GM21447 (cell line): ENCODE measurements around the gene ATRIP.
"Not testable (repeated sequence)": the region's sequence is repeated elsewhere in the genome, so short reads cannot be mapped to it uniquely, and the experiment has no call there.

Experiments
- ATAC-seq: cut with Tn5 transposase; IDR thresholded peaks from one replicate; pipeline ENCODE4 v1.9.1; 2021; ENCODE audit not compliant: unreplicated experiment

The ATRIP gene

DNA sequence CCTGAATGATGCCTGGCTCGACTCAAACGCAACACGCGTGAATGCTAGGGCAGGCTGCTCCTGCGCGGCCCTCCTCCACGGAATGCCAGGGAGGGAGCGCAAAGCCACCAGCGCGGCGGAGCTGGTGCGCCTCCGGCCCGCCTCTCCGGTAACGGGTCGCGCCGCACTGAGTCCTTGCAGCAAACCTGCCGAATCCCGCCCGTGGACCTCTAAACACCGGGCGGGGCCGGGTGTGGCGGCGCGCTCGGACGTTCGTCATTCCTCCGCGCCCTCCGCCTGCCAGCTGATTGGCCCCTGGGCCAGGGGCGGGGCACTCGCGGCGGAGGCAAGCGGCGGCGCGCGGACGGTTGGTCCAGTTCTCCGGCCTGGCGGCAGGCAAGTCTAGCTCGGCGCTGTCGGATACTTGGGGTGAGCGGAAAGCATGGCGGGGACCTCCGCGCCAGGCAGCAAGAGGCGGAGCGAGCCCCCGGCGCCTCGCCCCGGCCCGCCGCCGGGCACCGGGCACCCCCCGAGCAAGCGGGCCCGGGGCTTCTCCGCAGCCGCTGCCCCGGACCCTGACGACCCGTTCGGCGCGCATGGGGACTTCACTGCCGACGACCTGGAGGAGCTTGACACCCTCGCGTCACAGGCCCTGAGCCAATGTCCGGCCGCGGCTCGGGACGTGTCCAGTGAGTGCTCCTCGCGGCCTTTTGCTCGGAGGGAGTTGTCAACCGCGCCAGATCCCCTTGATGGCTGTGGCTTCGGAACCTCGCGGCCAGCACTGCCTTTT lies at the start of gene ATRIP:
Gene ATRIP (plus strand): TSS at position 313 of the 769 bp plus-strand sequence. CDS start 109 bp downstream, at position 422.
- ATAC-seq: peak; percentile 68

- ATAC-seq: no peak
These were observed 48.5 kb upstream of the ATRIP start for GRCh38 chr3:48397767-48398681.

DNA sequence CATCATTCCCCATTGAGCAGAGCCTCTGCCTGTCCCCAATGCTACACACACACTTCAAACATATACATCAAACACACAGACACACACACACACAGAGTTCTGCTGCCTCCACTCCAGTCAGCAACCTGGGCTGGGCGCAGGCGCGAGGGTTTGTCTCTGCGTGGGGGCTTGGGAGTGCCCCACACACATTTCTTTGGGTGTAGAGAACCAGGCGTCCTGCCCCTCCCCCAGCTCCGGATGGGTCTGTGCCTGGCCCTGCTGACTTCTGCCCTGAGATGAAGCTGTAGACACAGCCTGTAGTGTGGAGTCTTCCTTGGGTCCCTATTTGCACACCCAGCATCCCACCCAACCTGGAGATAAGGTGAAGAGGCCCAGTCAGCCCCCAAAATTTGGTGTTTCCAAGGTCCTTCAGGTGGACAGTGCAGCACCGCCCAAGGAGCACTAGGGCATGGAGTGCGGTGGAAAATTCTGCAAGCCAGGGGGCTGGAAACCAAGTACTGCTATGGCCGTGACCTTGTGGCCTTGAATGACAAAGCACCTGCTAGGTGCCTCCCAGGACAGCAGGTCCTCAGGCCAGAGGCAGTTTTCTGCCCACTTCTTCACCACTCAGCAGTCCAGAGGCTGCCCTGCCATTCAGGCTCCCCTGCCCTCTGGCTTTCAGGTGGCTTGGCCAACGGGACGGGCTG lies 47.7 kb upstream of the ATRIP start:
- ATAC-seq: no peak

DNA sequence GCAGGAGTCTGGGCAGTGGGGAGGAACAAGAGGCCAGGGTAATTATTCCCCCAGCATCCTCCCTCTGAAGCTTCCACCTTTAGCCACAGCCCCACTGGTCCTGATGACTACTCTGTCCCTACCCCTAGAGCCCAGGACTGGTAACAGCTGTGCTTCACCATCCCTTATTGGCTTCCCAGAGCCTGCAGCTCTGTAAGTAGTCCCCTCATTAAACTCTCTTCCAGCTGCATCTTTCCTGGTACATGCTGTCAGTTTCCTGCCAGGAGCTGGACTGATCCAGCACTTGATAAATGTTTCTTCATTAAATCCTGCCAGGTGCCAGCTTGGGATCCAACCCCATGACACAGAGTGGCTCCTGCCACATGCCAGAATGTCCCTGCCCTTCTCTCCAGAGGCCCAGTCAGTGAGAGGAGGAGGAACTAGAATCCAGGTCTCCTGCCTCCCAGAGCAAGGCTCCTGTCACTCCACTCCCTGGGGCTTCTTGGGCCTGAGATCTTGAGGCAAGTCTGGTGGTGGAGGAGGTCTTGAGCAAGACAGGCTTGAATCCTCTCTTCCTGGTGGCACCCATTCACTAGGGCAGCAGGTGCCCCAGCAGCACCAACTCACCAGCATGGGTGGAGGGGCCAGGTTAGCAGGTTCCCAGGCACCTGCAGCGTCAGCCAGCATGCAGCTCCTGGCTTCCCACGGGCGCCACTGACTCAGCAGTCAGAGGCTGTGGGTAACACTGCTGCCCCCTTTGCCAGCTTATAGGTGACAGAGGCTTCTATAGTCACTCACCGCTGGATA lies 47.0 kb upstream of the ATRIP start:
- ATAC-seq: no peak

DNA sequence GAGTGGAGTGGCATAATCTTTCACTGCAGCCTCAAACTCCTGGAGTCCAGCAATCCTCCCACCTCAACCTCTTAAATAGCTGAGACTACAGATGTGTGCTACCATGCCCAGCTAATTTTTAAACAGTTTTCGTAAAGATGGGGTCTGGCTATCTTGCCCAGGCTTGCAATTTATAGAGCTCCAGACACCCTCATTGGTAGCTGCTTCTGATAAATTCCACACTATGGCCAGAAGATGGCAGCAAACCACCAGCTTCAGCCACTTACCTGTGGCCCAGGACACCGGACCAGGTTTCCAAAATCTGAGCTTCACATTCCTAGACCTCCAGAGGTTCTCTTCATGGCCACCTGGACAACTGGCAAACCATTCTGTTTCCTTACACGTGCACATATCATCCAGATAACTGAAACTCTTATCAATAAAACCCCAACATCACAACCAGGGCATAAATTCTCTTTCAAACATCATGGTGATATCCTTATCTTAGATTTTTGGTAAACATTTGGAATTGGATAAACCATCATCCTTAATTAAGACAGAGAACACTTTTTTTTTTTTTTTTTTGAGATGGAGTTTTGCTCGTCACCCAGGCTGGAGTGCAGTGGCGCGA lies 45.6 kb upstream of the ATRIP start:
- ATAC-seq: no peak

GRCh38 chr3:48401434-48401901 lies 45.1 kb upstream of the ATRIP start:
- not testable (repeated sequence) for ATAC-seq

GRCh38 chr3:48402281-48402732 lies 44.2 kb upstream of the ATRIP start:
- no peak for ATAC-seq

DNA sequence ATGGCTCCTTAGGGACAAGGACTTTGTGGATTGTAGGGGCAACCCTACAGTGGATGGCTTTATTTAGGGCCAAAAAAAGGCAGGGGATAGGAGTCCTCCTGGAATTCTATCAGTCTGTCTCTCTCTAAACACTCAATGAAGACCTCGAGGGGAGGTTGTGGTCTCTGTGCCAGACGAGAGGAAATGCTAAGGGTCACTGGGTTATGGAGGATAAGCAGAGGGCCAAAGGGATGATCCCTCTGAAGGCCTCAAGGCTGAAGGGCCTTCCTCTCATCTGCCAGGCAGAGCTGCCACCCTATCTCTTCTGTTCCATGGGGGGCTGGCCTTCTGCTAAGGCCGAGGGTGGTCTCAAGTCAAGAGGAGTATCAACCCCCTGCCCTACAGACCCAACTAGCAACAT lies 43.6 kb upstream of the ATRIP start:
- no peak for ATAC-seq

DNA sequence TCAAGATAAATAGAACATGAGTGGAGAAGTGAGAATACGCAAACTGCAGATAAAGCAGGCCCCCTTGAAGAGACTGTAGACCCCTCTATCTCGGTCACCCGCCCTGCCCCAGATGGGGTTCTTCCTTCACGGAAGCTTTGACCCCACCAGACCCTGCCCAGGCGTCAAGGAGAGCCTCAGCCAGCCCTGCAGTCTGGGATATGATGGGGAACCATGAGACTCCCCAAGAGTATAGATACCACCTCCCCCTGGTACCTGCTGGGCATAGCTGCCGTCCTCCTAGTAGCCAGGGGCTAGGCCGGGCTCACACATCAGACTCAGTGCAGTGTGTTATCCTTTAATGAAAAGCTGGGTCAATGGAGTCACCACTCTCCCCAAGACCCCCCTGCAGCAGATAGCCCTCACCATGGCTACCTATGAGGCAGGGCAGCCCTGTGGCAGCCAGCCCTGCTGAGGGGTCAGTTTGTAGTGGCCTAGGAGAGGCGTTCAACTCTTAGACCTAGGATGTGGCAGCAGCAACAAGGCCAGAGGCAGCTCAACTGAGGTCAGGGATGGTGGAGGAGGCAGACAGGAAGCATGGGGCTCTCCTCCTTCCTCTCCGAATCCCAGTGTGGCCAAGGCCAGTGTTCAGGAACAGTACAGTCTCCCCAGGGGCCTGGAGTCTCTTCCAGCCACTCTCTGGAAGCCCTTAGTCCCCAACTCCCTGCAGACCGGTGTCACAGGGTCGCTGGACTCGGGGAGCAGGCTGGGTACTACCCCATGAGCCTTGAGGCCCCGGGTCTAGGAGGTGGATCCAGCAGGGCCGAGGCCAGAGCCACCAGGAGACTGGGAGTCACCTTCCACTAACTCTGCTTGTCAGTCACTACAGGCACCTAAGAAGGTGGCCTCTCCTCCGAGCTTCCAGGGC lies 42.8 kb upstream of the ATRIP start:
- no peak for ATAC-seq

DNA sequence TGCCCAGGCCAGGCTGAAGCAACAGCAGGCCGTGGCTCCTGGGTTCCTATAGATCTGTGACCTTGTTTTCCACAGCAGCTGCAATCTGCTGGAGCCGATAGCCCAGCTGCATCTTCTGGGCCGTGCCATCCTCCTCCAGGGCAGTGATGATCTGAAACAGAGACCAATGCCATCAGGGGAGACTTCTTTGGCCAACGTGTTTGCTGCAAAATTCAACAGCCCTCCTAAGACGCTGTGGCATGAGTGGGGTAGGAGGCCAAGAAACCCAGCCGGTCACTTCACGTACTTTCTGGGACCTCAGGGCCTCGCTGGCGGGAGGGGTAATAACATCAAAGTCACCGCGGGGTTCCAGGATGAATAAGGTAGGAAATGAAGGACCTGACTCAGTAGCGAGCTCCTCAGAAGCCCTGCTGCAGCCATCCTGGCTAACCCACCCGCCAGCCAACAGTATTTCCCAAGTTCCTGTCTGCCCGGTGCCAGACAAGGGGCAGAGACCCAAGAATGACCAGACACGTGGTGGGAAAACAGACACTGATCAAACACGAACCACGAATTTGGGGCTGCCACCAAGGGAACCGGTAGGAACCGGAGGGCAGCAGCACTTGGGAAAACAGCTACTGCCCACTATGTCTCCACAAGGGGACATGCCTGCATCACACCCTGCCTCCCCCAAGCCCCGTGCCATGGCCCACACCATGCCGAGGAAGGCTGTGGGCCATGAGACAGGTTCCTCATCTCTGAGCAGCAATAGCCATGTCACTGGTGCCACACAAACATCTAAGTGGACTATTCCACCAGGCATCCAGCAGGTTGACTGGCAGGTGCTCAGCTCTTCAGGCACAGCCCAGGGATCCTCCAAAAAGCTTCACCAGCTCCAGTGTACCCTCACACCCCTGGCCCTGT lies 41.8 kb upstream of the ATRIP start:
- no peak for ATAC-seq

DNA sequence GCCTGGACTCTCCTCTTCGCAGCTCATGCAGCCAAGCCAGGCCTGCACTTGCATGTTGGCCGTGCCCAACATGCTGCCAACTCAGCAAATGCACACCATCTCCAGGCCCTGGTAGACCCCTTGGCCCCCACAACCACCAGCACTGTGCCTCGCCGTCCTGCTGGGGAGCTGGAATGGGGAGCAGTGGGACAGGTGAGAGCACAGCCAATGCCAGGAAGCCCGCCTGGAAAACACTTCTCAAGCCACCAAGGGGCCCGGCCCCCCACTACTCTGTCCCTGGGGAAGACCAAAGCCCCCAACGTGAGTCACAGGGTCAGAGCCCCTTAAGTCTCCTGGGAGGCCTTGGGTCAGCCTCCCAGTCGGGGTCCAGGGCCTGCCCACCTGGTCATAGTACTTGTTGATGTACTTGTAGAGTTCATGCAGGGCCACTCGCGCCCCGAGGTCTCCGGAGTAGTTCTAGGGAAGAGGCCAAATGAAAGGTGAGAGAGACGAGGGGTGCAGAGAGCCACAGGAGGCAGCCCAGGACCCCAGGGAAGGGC lies 41.1 kb upstream of the ATRIP start:
- no peak for ATAC-seq

DNA sequence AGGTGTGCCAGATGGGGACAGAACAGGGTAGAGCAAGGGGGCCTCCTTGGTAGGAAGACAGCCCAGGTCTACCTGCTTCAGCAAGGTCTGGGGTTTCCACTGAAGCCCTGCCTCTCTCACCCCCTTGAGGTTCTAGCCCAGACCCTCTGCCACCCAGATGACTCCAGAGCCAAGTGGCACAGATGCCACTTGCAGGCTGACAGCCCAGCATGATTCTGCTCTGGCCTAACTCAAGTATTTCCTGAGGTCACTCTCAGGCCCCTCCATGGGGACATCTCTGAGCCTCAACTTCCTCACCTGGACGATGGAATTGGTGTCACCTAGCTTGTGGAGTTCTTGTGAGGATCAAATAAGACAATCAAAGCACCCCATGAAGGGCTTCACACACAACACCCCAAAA lies 40.6 kb upstream of the ATRIP start:
- no peak for ATAC-seq

GRCh38 chr3:48406443-48407431 lies 39.8 kb upstream of the ATRIP start:
- ATAC-seq: no peak

DNA sequence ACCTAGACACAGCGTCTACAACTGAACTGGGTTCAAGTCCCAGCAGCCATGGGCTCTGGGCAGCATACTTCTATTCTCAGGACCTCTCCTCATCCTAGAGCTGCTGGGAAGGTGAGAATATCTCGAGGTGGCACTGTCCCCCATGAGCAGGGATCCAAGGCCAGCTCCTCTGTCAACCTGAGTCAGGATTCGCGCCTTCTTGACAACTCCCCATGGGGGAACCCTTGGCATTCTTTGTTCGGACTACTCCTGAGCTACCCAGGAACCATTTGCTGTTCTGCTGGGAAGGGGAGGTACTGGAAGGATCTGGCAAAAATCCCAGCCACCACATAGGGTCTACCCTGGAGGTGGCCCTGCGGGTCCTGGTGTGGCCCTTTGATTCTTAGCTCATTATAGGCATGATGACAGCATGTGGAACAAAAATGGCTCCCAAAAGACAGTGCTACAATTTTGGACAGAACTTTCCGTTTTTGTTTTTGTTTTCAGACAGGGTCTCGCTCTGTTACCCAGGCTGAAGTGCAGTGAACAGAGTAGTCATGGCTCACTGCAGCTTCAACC lies 38.9 kb upstream of the ATRIP start:
- no peak for ATAC-seq

DNA sequence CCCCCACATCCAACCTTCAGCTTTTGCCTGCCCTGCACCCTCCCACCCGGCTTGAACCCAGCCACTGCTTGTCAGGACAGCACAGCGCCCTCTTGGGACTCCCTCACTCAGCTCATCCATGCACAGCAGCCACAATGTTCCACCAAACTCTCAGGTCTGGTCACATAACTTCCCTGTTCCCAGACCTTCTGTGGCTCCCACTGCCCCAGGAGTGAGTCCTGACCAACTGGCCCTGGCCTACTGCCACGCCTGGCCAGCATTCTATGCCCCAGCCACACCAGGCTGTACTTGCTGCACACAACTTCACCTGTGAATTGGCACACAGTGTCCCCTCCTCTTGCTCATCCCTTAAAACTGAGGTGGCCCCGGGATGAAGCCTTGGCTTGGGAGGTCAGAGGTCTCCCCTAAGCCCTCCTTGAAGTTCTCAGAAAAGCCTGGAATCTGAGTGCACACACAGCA lies 37.7 kb upstream of the ATRIP start:
- ATAC-seq: no peak
